Small intestine (tissue), 7 donors: ENCODE results near the gene FAM25G. TPM values are rescaled to one million over a fixed set of nuclear protein-coding genes. Genes with fewer than 3 reads are reported as not detected.
A peak's percentile ranks its signal among the peaks of the same experiment; 100 is the strongest.
"Not testable (repeated sequence)": the region's sequence is repeated elsewhere in the genome, so short reads cannot be mapped to it uniquely, and the experiment has no call there.

Source experiments
- DNase-seq, 2 donors: peaks; one replicate each; pipeline versions ENCODE4 v3.0.0 to v3.0.0-alpha.2; 2013
- FAIRE-seq: peaks from 2 replicates; lab custom pipeline; 2012; peaks lifted over from hg19 to GRCh38; lab: Jason Lieb, UNC
- H3K27ac ChIP-seq, 3 donors: one replicate each; pipeline ENCODE4 v1.5.1; 2013; ENCODE audit warnings: low read length in 2 of 3, mild to moderate bottlenecking in 2 of 3, control low read depth in 1 of 3, inconsistent platforms in 1 of 3, low read depth in 1 of 3, moderate library complexity in 1 of 3
- H3K27me3 ChIP-seq, 3 donors: one replicate each; pipeline ENCODE4 v1.6.1; 2013; ENCODE audit warnings: low read length in 3 of 3, inconsistent platforms in 1 of 3; ENCODE audit not compliant: control insufficient read depth in 3 of 3, insufficient read depth in 3 of 3
- H3K36me3 ChIP-seq, 3 donors: one replicate each; pipeline ENCODE4 v1.6.1; 2013; ENCODE audit warnings: low read length in 3 of 3, inconsistent platforms in 1 of 3, low read depth in 1 of 3, mild to moderate bottlenecking in 1 of 3, moderate library complexity in 1 of 3; ENCODE audit not compliant: control insufficient read depth in 3 of 3, insufficient read depth in 2 of 3
- H3K4me1 ChIP-seq, 3 donors: one replicate each; pipeline ENCODE4 v1.6.1; 2013; ENCODE audit warnings: low read length in 2 of 3, inconsistent platforms in 1 of 3, low read depth in 1 of 3, mild to moderate bottlenecking in 1 of 3, moderate library complexity in 1 of 3; ENCODE audit not compliant: control insufficient read depth in 3 of 3, insufficient read depth in 2 of 3
- H3K4me3 ChIP-seq, 3 donors: one replicate each; pipeline ENCODE4 v1.5.1; 2013; ENCODE audit warnings: low read length in 3 of 3, control low read depth in 1 of 3, inconsistent platforms in 1 of 3, low read depth in 1 of 3, mild to moderate bottlenecking in 1 of 3, moderate library complexity in 1 of 3
- H3K9me3 ChIP-seq, 2 donors: one replicate each; pipeline ENCODE4 v1.6.1; 2013; ENCODE audit warnings: low read depth in 1 of 2, low read length in 1 of 2; ENCODE audit not compliant: control insufficient read depth in 2 of 2, insufficient read depth in 1 of 2
- WGBS, 3 donors: extraction: QIAGEN DNeasy Blood & Tissue Kit; methylation state at CpG; one replicate each; pipeline ENCODE4 v1.1.7; 2013; 5-methylcytosine and 5-hydroxymethylcytosine counted together
- polyA plus RNA-seq, 4 donors: library from polyadenylated mRNA; stranded (reverse) in 3 of 4; unstranded in 1 of 4; fragments of 200-250 nt in 3 of 4; fragments of 120-200 nt in 1 of 4; gene quantifications; one replicate each; pipeline versions ENCODE4 v1.2.1 to v1.2.3, GENCODE V29; 2013
- donor health status: healthy with polysubstance abuse.
- donor health status: control.
- donor health status: control.
- donor health status: Bipolar disorder and iron deficiency.
- donor health status: healthy.

FAM25G gene
- polyA plus RNA-seq, 4 donors: 46.7 to 272 TPM; not detected in 2

GRCh38 chr10:47472072-47472471 is 19.4 kb downstream of the FAM25G start:
- H3K4me3 ChIP-seq, FAIRE-seq, H3K9me3 ChIP-seq, DNase-seq, H3K36me3 ChIP-seq, H3K27ac ChIP-seq, H3K4me1 ChIP-seq, H3K27me3 ChIP-seq: not testable (repeated sequence)
- WGBS, 3 donors: no CpG with 5 or more reads among the region's 5 CpGs

GRCh38 chr10:47468731-47469528 is 22.6 kb downstream of the FAM25G start:
- 83 to 90% (median 87%) methylated on average over 14 to 15 of the region's 20 CpGs for WGBS, 3 donors
- H3K36me3 ChIP-seq, H3K4me1 ChIP-seq, FAIRE-seq, DNase-seq, H3K27me3 ChIP-seq, H3K9me3 ChIP-seq, H3K4me3 ChIP-seq, H3K27ac ChIP-seq: not testable (repeated sequence)

GRCh38 chr10:47467957-47468356 is 23.5 kb downstream of the FAM25G start:
- H3K36me3 ChIP-seq, DNase-seq, H3K9me3 ChIP-seq, H3K4me1 ChIP-seq, H3K27me3 ChIP-seq, FAIRE-seq, H3K4me3 ChIP-seq, H3K27ac ChIP-seq: not testable (repeated sequence)
- 84 to 92% (median 91%) methylated on average over 3 to 5 of the region's 7 CpGs for WGBS, 3 donors

- not testable (repeated sequence) for H3K4me1 ChIP-seq, DNase-seq, H3K27me3 ChIP-seq, H3K4me3 ChIP-seq, H3K27ac ChIP-seq, H3K36me3 ChIP-seq, H3K9me3 ChIP-seq, FAIRE-seq
- 93 to 98% (median 94%) methylated on average over 4 to 5 of the region's 5 CpGs for WGBS, 3 donors
Measured at GRCh38 chr10:47467458-47467857, 24.0 kb downstream of the FAM25G start.

- 64 to 82% (median 73%) methylated on average over 13 of the region's 14 CpGs for WGBS, 3 donors
- H3K4me1 ChIP-seq, H3K36me3 ChIP-seq, H3K27ac ChIP-seq, H3K4me3 ChIP-seq, H3K27me3 ChIP-seq, H3K9me3 ChIP-seq, FAIRE-seq, DNase-seq: not testable (repeated sequence)
Measured at GRCh38 chr10:47465216-47465917, 26.1 kb downstream of the FAM25G start.

GRCh38 chr10:47462577-47463358 is 28.7 kb downstream of the FAM25G start:
- 12 to 82% (median 62%) methylated on average over 3 of the region's 9 CpGs for WGBS, 3 donors
- not testable (repeated sequence) for FAIRE-seq, H3K27me3 ChIP-seq, H3K27ac ChIP-seq, H3K36me3 ChIP-seq, H3K4me3 ChIP-seq, DNase-seq, H3K4me1 ChIP-seq, H3K9me3 ChIP-seq

- DNase-seq: peak; percentile 37 to 72
- H3K4me3 ChIP-seq, FAIRE-seq, H3K9me3 ChIP-seq, H3K36me3 ChIP-seq, H3K27ac ChIP-seq, H3K27me3 ChIP-seq: not testable (repeated sequence)
- 2 to 3% (median 3%) methylated on average over 18 to 30 of the region's 37 CpGs for WGBS, 3 donors
- peaks cover 0 to 22% (median 0%) of the 10 kb centered on the region in 3 donors for H3K4me1 ChIP-seq
Measured at GRCh38 chr10:47461261-47461687, 30.2 kb downstream of the FAM25G start.

- 53 to 68% (median 54%) methylated on average over 4 of the region's 4 CpGs for WGBS, 3 donors
- no peaks in the 10 kb centered on the region for H3K27me3 ChIP-seq
- H3K4me3 ChIP-seq: no peak overlapping the region
- peak overlapping the region in 2 of 3 donors; percentile 46 to 58 for H3K27ac ChIP-seq
- DNase-seq (peak; percentile 76 to 88), FAIRE-seq (no peak)
- H3K36me3 ChIP-seq: no peaks in the 10 kb centered on the region
- peaks cover 0 to 3% of the 10 kb centered on the region in 2 donors for H3K9me3 ChIP-seq
- H3K4me1 ChIP-seq: peaks cover 0 to 35% (median 0%) of the 10 kb centered on the region in 3 donors
Measured at GRCh38 chr10:47458466-47459154, 32.9 kb downstream of the FAM25G start.
